Fibroblast of mammary gland (primary cell): ENCODE measurements around the gene BCR.
A peak's percentile ranks its signal among the peaks of the same experiment; 100 is the strongest.

ENCODE experiments used
- DNase-seq: peaks from one replicate; pipeline ENCODE4 v3.0.0-alpha.2; 2010; ENCODE audit warnings: low read depth
- H3K4me3 ChIP-seq: 2 replicates; pipeline ENCODE4 v1.5.1; 2011; ENCODE audit warnings: low read depth, mild to moderate bottlenecking, low read length, moderate library complexity; ENCODE audit not compliant: control insufficient read depth
- TF ChIP-seq, protein P1 (sequence below): conservative IDR thresholded peaks from 2 replicates; pipeline ENCODE4 v1.5.1; 2011; ENCODE audit warnings: low read depth, low read length, inconsistent platforms; ENCODE audit not compliant: control insufficient read depth, insufficient read depth

The BCR gene

GRCh38 chr22:23144932-23145877 is 35.1 kb upstream of the BCR start, which contains the start of gene RAB36:
Gene RAB36 (plus strand): TSS chr22:23145477. CDS start chr22:23146617, 1,140 bp downstream.
- peak within 1 kb of the TSS; percentile 57 for H3K4me3 ChIP-seq
- peak; percentile 98 for DNase-seq
- TF ChIP-seq, protein P1, sequence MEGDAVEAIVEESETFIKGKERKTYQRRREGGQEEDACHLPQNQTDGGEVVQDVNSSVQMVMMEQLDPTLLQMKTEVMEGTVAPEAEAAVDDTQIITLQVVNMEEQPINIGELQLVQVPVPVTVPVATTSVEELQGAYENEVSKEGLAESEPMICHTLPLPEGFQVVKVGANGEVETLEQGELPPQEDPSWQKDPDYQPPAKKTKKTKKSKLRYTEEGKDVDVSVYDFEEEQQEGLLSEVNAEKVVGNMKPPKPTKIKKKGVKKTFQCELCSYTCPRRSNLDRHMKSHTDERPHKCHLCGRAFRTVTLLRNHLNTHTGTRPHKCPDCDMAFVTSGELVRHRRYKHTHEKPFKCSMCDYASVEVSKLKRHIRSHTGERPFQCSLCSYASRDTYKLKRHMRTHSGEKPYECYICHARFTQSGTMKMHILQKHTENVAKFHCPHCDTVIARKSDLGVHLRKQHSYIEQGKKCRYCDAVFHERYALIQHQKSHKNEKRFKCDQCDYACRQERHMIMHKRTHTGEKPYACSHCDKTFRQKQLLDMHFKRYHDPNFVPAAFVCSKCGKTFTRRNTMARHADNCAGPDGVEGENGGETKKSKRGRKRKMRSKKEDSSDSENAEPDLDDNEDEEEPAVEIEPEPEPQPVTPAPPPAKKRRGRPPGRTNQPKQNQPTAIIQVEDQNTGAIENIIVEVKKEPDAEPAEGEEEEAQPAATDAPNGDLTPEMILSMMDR = no peak

DNA sequence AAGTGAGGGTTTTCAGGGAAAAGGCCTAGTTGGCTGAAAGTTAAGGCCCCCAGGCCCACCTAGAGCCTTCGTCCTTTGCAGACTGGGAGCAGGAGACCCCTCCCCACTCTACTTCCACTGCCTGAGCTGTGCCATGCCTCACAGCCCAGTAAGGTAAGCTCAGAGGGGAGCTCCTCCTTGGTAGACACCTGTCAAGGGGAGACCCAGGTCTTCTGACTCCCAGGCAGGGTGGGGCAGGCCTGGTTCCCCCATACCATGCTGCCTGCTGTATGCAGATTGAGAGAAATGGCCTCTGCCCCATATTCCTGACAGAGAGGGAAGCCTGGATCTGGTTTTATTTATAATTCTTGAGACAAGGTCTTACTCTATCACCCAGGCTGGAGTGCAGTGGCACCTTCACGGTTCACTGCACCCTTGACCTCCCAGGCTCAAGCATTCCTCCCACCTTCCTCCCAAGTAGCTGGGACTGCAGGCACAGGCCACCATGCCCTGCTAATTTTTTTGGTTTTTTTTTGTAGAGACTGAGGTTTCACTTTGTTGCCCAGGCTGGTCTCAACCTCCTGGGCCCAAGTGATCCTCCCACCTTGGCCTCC is 34.3 kb upstream of the BCR start:
- H3K4me3 ChIP-seq = peak overlapping the region; percentile 57
- TF ChIP-seq, protein P1 = no peak
- no peak for DNase-seq

GRCh38 chr22:23146478-23147205 is 33.7 kb upstream of the BCR start:
- TF ChIP-seq, protein P1 = no peak
- no peak for DNase-seq
- H3K4me3 ChIP-seq = no peak overlapping the region

DNA sequence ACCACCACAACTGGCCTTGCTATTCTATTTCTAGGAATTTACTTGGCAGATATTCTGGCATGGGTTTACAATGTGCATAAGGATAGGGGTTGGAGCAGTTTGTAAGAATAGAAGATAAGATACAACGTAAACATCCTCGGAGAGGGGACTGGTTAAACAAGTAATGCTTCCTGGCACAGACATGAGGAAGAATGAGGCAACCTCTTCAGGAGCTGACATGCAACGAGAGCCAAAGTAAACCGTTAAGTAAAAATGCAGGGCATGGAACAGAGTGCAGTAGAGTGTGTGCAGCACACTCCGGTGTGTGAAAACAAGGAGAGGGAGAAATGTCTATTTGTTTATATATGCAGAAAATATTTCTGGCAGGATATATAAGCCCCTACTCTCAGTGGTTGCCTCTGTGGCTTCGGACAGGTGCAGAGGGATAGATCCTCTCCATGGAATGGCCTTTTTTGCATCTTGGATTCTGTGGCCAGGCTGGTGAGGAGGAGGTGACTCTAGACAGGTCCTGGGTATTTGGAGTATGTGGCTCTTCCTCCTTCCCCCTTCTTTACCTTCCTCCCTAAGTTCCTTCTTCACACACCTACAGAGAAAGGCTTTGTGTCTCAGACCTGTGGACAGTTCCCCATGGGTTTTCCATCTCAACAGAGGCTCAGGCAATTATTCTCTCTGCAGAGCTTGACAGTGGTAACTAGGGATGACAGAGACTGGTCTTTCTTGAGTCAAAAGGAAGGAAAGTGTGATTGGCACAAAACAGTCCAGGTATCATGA is 32.5 kb upstream of the BCR start:
- peak; percentile 36 for DNase-seq
- TF ChIP-seq, protein P1 = no peak
- H3K4me3 ChIP-seq = no peak overlapping the region

DNA sequence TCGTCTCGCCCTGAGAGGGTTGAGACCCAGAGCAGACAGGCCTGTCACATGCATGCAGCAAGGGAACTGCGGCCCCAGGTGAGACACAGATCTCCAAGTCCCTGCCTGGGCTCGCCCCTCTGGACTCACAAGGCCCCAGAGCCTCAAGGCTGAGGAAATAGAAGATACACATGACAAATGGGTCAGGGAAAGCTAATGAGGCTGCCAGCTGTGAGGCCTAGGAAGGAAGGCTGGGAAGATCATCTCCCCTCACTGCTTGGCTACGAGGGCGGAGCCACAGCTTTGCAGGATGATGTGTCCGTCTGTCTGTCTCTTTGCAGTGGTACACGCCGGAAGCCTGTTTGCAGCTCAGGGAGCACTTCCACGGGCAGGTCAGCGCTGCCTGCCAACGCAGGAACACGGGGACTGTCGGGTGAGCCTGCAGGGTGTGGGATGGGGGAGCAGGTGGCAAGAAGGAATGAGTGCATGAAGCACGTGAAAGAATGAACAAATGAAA is 30.5 kb upstream of the BCR start:
- TF ChIP-seq, protein P1 = no peak
- no peak for DNase-seq
- no peak overlapping the region for H3K4me3 ChIP-seq

DNA sequence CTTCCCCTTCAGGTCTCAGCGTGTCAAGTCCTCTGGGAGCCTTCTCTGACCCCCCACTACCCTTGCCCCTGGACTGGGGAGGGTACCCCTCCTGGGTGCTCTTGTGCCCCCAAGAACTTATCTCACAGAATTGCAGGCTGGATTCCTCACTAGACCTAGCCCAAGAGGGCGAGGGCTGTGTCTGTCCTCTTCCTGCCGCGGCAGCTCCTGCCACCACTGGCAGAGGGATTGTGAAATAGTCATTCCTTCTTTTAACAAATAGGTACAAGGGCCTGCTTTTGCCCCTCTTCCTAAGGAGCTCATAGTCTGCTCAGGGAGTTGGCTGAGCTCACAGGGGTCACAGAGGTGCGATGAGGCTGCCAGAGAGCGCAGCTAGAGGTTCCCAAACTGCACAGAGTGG is 29.5 kb upstream of the BCR start:
- no peak overlapping the region for H3K4me3 ChIP-seq
- DNase-seq = no peak
- TF ChIP-seq, protein P1 = no peak
